GM23338 (cell line): ENCODE measurements around the gene ABHD14A. TPM values are rescaled to one million over a fixed set of nuclear protein-coding genes. Genes with fewer than 3 reads are reported as not detected.

Source experiments
- ATAC-seq: fragments of 200-7000 bp; cut with Tn5 transposase; 3 replicates; pipeline ENCODE4 v1.9.1; 2020
- DNase-seq: peaks from one replicate; pipeline ENCODE4 v3.0.0-alpha.2; 2015; ENCODE audit warnings: low spot score
- H2AFZ ChIP-seq: fragments of 200-600 bp; sonication (generic); 2 replicates; pipeline ENCODE4 v1.8.0; 2016; ENCODE audit warnings: antibody characterized with exemption, mild to moderate bottlenecking, moderate library complexity
- H3F3A ChIP-seq: fragments of 200-600 bp; sonication (generic); replicated peaks from 2 replicates; pipeline ENCODE4 v1.8.0; 2017; ENCODE audit warnings: antibody characterized with exemption, mixed run types, low read depth
- H3K27ac ChIP-seq: fragments of 200-600 bp; sonication (generic); 2 replicates; pipeline ENCODE4 v1.6.1; 2016; ENCODE audit warnings: low read depth
- H3K27me3 ChIP-seq: fragments of 200-600 bp; sonication (generic); 2 replicates; pipeline ENCODE4 v1.8.0; 2016; ENCODE audit warnings: mild to moderate bottlenecking, mixed run types, moderate library complexity; ENCODE audit not compliant: insufficient read depth
- H3K36me3 ChIP-seq: fragments of 200-600 bp; sonication (generic); 2 replicates; pipeline ENCODE4 v1.8.0; 2016; ENCODE audit warnings: mild to moderate bottlenecking; ENCODE audit not compliant: insufficient read depth
- H3K4me1 ChIP-seq: fragments of 200-600 bp; sonication (generic); 2 replicates; pipeline ENCODE4 v1.8.0; 2016; ENCODE audit warnings: mild to moderate bottlenecking, moderate library complexity; ENCODE audit not compliant: insufficient read depth
- H3K4me2 ChIP-seq: fragments of 200-600 bp; sonication (generic); 2 replicates; pipeline ENCODE4 v1.7.1; 2017; ENCODE audit warnings: mixed run types
- H3K4me3 ChIP-seq: fragments of 200-600 bp; sonication (generic); 2 replicates; pipeline ENCODE4 v1.6.1; 2016; ENCODE audit warnings: mixed run types
- H3K79me2 ChIP-seq: fragments of 200-600 bp; sonication (generic); replicated peaks from 2 replicates; pipeline ENCODE4 v1.8.0; 2017; ENCODE audit warnings: mild to moderate bottlenecking; ENCODE audit not compliant: insufficient read depth
- H3K9me2 ChIP-seq: fragments of 200-600 bp; sonication (generic); 2 replicates; pipeline ENCODE4 v1.8.0; 2017; ENCODE audit not compliant: insufficient read depth
- H4K20me1 ChIP-seq: fragments of 200-600 bp; sonication (generic); replicated peaks from 2 replicates; pipeline ENCODE4 v1.8.0; 2017; ENCODE audit warnings: mild to moderate bottlenecking; ENCODE audit not compliant: insufficient read depth
- H3K27ac Mint-ChIP-seq: 2 replicates; pipeline ENCODE4 v1.8.0; 2020; ENCODE audit warnings: inconsistent platforms, mild to moderate bottlenecking, moderate library complexity, mixed read lengths
- H3K27me3 Mint-ChIP-seq: 3 replicates; pipeline ENCODE4 v1.8.0; 2022; ENCODE audit warnings: low read depth, mild to moderate bottlenecking, moderate library complexity, mixed read lengths, inconsistent platforms; ENCODE audit not compliant: insufficient read depth, poor library complexity
- H3K36me3 Mint-ChIP-seq: 3 replicates; pipeline ENCODE4 v1.8.0; 2021; ENCODE audit warnings: low read depth, mild to moderate bottlenecking, inconsistent platforms, moderate library complexity, mixed read lengths
- H3K4me1 Mint-ChIP-seq: 3 replicates; pipeline ENCODE4 v1.8.0; 2020; ENCODE audit warnings: mild to moderate bottlenecking, inconsistent platforms, mixed read lengths
- H3K4me3 Mint-ChIP-seq: 3 replicates; pipeline ENCODE4 v1.8.0; 2021; ENCODE audit warnings: moderate library complexity, mild to moderate bottlenecking, inconsistent platforms, mixed read lengths
- H3K9me3 Mint-ChIP-seq: 3 replicates; pipeline ENCODE4 v1.8.0; 2020; ENCODE audit warnings: moderate library complexity, mild to moderate bottlenecking, inconsistent platforms, mixed read lengths
- CREB1 ChIP-seq: fragments of 250-450 bp; sonication (Bioruptor Pico); IDR thresholded peaks from 2 replicates; pipeline ENCODE4 v1.5.0; 2020; ENCODE audit warnings: low read depth, mild to moderate bottlenecking, moderate library complexity
- EZH2 ChIP-seq: fragments of 200-600 bp; sonication (generic); IDR thresholded peaks from one replicate; pipeline ENCODE4 v1.8.0; 2017; ENCODE audit warnings: antibody characterized with exemption, mild to moderate bottlenecking, low read depth; ENCODE audit not compliant: unreplicated experiment
- EZH2phosphoT487 ChIP-seq: fragments of 200-600 bp; sonication (generic); IDR thresholded peaks from one replicate; pipeline ENCODE4 v1.8.1; 2018; ENCODE audit warnings: antibody characterized with exemption; ENCODE audit not compliant: unreplicated experiment
- JUNB ChIP-seq: IDR thresholded peaks from one replicate; pipeline ENCODE4 v1.6.1; 2016; ENCODE audit warnings: antibody characterized with exemption; ENCODE audit not compliant: unreplicated experiment
- NANOG ChIP-seq: IDR thresholded peaks from 2 replicates; pipeline ENCODE4 v1.6.1; 2016; ENCODE audit warnings: antibody characterized with exemption, borderline replicate concordance
- POLR2AphosphoS5 ChIP-seq: IDR thresholded peaks from 2 replicates; pipeline ENCODE4 v1.6.1; 2016; ENCODE audit warnings: antibody characterized with exemption, low read depth
- STAT1 ChIP-seq: IDR thresholded peaks from one replicate; pipeline ENCODE4 v1.6.1; 2016; ENCODE audit warnings: antibody characterized with exemption; ENCODE audit not compliant: unreplicated experiment
- ZNF114 ChIP-seq: fragments of 250-450 bp; sonication (Bioruptor Pico); IDR thresholded peaks from 2 replicates; pipeline ENCODE4 v1.5.0; 2020; ENCODE audit warnings: mild to moderate bottlenecking, moderate library complexity
- ZNF331 ChIP-seq: fragments of 250-450 bp; sonication (Bioruptor Pico); IDR thresholded peaks from 2 replicates; pipeline ENCODE4 v1.5.0; 2020; ENCODE audit warnings: low read depth, mild to moderate bottlenecking, moderate library complexity
- polyA plus RNA-seq: library from polyadenylated mRNA; unstranded; fragments of >200 nt; fragmentation: Nextera tagmentation; extraction: Ambion mirVana; gene quantifications from 2 replicates; pipeline ENCODE4 v1.2.1, GENCODE V29; 2016
- total RNA-seq: library from RNA; depleted of rRNA; stranded (reverse); fragments of >200 nt; shearing (Covaris generic); gene quantifications from 2 replicates; pipeline ENCODE4 v1.2.3, GENCODE V29; 2014
- TF ChIP-seq, protein P1 (sequence below): IDR thresholded peaks from one replicate; pipeline ENCODE4 v1.6.1; 2018; ENCODE audit warnings: antibody characterized with exemption; ENCODE audit not compliant: unreplicated experiment
- TF ChIP-seq, protein P2 (sequence below): IDR thresholded peaks from 2 replicates; pipeline ENCODE4 v1.6.1; 2016; ENCODE audit warnings: antibody characterized with exemption
- TF ChIP-seq, protein P3 (sequence below): fragments of 250-450 bp; sonication (Bioruptor Pico); IDR thresholded peaks from 2 replicates; pipeline ENCODE4 v1.5.0; 2020; ENCODE audit warnings: mild to moderate bottlenecking, moderate library complexity
- TF ChIP-seq, protein P4 (sequence below), 2 experiments: fragments of 200-600 bp in 1 of 2; sonication (generic) in 1 of 2; conservative IDR thresholded peaks; 2 replicates each; pipeline versions ENCODE4 v1.5.1 to v1.6.1; 2016 to 2017; ENCODE audit warnings: antibody characterized with exemption in 2 of 2, low read depth in 2 of 2, mild to moderate bottlenecking in 2 of 2, moderate library complexity in 1 of 2

ABHD14A gene
- total and polyA plus RNA-seq, 2 experiments from 2014 or later = 7.8 to 12.7 TPM

DNA sequence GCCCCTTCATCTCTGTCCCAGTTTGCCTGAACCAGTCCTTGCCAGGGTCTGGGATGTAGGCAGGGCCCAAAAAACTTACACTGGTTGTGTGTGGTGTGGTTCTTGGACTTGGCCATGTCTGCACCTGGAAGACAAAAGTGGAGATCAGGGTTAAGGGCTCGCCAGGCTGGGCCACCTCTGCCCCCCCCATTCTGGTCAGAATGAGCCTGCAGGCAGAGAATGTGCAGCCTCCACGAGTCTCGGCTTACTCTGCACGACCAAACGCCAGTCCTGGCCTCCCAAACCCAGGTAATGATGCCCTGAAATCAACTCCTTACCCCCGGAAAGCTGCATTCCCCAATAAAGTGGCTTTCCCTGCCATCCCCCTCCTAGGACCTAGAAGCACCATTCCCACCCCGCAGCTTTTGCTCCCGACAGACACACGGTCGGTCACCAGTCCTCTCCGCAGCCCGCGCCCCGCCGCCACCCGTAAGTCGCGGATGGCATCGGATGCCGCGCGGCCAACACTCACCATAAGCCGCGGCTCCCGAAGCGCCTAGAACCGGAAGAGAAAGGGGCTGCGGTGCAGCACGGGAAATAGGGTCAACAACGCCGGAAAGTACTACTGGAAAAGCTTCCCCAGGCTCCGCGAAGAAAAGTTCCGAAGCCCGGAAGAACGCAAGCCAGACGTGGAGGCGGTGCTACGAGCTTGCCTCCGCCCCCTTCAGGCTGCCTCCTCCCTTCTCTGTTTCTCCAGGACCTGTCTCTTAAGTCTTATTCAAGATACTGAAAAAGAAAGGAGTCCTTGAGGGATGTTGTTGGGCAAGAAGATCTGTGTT, 20.7 kb downstream of the ABHD14A start, which contains the start of gene RPL29:
Gene RPL29 (minus strand): TSS at position 550 of the 818 bp plus-strand sequence. CDS start 434 bp downstream, at position 116.
- H3K4me1 Mint-ChIP-seq = peaks cover 31% of the 10 kb centered on the region
- peaks cover 28% of the 10 kb centered on the region for H3K36me3 ChIP-seq

More for the DNA sequence above, 20.7 kb downstream of the ABHD14A start, which contains the start of gene RPL29:
- H3K27me3 ChIP-seq = no peaks in the 10 kb centered on the region
- peak within 1 kb of the TSS; percentile 92 for H3K27ac ChIP-seq
- H3K9me2 ChIP-seq = no peaks in the 10 kb centered on the region
- H3K27me3 Mint-ChIP-seq = peaks cover 22% of the 10 kb centered on the region
- peaks cover 18% of the 10 kb centered on the region for H3K79me2 ChIP-seq
- H3K9me3 Mint-ChIP-seq = peaks cover 4% of the 10 kb centered on the region; the same call in 1 of the 3 replicates
- H4K20me1 ChIP-seq = peaks cover 12% of the 10 kb centered on the region; the same call in 1 of the 2 replicates
- ATAC-seq (peak; percentile 86), DNase-seq (peak; percentile 97)
- peaks cover 43% of the 10 kb centered on the region for H3F3A ChIP-seq
- H3K4me1 ChIP-seq = peaks cover 25% of the 10 kb centered on the region
- H3K4me3 Mint-ChIP-seq = peak within 1 kb of the TSS; percentile 100
- H3K4me2 ChIP-seq = peak within 1 kb of the TSS; percentile 100
- peak within 1 kb of the TSS; percentile 100 for H3K27ac Mint-ChIP-seq
- H3K36me3 Mint-ChIP-seq = peaks cover 49% of the 10 kb centered on the region
- TF ChIP-seq ZNF331 (CRISPR knock-in tag) = no peak
- TF ChIP-seq, protein P1, sequence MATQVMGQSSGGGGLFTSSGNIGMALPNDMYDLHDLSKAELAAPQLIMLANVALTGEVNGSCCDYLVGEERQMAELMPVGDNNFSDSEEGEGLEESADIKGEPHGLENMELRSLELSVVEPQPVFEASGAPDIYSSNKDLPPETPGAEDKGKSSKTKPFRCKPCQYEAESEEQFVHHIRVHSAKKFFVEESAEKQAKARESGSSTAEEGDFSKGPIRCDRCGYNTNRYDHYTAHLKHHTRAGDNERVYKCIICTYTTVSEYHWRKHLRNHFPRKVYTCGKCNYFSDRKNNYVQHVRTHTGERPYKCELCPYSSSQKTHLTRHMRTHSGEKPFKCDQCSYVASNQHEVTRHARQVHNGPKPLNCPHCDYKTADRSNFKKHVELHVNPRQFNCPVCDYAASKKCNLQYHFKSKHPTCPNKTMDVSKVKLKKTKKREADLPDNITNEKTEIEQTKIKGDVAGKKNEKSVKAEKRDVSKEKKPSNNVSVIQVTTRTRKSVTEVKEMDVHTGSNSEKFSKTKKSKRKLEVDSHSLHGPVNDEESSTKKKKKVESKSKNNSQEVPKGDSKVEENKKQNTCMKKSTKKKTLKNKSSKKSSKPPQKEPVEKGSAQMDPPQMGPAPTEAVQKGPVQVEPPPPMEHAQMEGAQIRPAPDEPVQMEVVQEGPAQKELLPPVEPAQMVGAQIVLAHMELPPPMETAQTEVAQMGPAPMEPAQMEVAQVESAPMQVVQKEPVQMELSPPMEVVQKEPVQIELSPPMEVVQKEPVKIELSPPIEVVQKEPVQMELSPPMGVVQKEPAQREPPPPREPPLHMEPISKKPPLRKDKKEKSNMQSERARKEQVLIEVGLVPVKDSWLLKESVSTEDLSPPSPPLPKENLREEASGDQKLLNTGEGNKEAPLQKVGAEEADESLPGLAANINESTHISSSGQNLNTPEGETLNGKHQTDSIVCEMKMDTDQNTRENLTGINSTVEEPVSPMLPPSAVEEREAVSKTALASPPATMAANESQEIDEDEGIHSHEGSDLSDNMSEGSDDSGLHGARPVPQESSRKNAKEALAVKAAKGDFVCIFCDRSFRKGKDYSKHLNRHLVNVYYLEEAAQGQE = peak; percentile 31
- TF ChIP-seq STAT1 = no peak
- peak; percentile 98 for TF ChIP-seq POLR2AphosphoS5
- no peak for TF ChIP-seq NANOG
- TF ChIP-seq, protein P2, sequence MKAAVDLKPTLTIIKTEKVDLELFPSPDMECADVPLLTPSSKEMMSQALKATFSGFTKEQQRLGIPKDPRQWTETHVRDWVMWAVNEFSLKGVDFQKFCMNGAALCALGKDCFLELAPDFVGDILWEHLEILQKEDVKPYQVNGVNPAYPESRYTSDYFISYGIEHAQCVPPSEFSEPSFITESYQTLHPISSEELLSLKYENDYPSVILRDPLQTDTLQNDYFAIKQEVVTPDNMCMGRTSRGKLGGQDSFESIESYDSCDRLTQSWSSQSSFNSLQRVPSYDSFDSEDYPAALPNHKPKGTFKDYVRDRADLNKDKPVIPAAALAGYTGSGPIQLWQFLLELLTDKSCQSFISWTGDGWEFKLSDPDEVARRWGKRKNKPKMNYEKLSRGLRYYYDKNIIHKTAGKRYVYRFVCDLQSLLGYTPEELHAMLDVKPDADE = peak; percentile 94
- no peak for TF ChIP-seq EZH2phosphoT487
- TF ChIP-seq, protein P3, sequence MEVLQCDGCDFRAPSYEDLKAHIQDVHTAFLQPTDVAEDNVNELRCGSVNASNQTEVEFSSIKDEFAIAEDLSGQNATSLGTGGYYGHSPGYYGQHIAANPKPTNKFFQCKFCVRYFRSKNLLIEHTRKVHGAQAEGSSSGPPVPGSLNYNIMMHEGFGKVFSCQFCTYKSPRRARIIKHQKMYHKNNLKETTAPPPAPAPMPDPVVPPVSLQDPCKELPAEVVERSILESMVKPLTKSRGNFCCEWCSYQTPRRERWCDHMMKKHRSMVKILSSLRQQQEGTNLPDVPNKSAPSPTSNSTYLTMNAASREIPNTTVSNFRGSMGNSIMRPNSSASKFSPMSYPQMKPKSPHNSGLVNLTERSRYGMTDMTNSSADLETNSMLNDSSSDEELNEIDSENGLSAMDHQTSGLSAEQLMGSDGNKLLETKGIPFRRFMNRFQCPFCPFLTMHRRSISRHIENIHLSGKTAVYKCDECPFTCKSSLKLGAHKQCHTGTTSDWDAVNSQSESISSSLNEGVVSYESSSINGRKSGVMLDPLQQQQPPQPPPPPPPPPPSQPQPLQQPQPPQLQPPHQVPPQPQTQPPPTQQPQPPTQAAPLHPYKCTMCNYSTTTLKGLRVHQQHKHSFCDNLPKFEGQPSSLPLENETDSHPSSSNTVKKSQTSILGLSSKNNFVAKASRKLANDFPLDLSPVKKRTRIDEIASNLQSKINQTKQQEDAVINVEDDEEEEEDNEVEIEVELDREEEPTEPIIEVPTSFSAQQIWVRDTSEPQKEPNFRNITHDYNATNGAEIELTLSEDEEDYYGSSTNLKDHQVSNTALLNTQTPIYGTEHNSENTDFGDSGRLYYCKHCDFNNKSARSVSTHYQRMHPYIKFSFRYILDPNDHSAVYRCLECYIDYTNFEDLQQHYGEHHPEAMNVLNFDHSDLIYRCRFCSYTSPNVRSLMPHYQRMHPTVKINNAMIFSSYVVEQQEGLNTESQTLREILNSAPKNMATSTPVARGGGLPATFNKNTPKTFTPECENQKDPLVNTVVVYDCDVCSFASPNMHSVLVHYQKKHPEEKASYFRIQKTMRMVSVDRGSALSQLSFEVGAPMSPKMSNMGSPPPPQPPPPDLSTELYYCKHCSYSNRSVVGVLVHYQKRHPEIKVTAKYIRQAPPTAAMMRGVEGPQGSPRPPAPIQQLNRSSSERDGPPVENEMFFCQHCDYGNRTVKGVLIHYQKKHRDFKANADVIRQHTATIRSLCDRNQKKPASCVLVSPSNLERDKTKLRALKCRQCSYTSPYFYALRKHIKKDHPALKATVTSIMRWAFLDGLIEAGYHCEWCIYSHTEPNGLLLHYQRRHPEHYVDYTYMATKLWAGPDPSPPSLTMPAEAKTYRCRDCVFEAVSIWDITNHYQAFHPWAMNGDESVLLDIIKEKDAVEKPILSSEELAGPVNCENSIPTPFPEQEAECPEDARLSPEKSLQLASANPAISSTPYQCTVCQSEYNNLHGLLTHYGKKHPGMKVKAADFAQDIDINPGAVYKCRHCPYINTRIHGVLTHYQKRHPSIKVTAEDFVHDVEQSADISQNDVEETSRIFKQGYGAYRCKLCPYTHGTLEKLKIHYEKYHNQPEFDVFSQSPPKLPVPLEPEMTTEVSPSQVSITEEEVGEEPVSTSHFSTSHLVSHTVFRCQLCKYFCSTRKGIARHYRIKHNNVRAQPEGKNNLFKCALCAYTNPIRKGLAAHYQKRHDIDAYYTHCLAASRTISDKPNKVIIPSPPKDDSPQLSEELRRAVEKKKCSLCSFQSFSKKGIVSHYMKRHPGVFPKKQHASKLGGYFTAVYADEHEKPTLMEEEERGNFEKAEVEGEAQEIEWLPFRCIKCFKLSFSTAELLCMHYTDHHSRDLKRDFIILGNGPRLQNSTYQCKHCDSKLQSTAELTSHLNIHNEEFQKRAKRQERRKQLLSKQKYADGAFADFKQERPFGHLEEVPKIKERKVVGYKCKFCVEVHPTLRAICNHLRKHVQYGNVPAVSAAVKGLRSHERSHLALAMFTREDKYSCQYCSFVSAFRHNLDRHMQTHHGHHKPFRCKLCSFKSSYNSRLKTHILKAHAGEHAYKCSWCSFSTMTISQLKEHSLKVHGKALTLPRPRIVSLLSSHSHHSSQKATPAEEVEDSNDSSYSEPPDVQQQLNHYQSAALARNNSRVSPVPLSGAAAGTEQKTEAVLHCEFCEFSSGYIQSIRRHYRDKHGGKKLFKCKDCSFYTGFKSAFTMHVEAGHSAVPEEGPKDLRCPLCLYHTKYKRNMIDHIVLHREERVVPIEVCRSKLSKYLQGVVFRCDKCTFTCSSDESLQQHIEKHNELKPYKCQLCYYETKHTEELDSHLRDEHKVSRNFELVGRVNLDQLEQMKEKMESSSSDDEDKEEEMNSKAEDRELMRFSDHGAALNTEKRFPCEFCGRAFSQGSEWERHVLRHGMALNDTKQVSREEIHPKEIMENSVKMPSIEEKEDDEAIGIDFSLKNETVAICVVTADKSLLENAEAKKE = no peak
- TF ChIP-seq ZNF114 (CRISPR knock-in tag) = no peak
- TF ChIP-seq CREB1 (CRISPR knock-in tag) = peak; percentile 82
- TF ChIP-seq EZH2 = no peak
- TF ChIP-seq, protein P4, sequence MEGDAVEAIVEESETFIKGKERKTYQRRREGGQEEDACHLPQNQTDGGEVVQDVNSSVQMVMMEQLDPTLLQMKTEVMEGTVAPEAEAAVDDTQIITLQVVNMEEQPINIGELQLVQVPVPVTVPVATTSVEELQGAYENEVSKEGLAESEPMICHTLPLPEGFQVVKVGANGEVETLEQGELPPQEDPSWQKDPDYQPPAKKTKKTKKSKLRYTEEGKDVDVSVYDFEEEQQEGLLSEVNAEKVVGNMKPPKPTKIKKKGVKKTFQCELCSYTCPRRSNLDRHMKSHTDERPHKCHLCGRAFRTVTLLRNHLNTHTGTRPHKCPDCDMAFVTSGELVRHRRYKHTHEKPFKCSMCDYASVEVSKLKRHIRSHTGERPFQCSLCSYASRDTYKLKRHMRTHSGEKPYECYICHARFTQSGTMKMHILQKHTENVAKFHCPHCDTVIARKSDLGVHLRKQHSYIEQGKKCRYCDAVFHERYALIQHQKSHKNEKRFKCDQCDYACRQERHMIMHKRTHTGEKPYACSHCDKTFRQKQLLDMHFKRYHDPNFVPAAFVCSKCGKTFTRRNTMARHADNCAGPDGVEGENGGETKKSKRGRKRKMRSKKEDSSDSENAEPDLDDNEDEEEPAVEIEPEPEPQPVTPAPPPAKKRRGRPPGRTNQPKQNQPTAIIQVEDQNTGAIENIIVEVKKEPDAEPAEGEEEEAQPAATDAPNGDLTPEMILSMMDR (conservative IDR thresholded peaks at IDR 0.05; ENCODE audit: low read depth in 2 of 2) = no peak
- no peak for TF ChIP-seq JUNB
- H2AFZ ChIP-seq = no peak within 1 kb of the TSS
- peak within 1 kb of the TSS; percentile 94 for H3K4me3 ChIP-seq
